Measurements from ENCODE around the gene LTBP3.

Gene LTBP3

DNA sequence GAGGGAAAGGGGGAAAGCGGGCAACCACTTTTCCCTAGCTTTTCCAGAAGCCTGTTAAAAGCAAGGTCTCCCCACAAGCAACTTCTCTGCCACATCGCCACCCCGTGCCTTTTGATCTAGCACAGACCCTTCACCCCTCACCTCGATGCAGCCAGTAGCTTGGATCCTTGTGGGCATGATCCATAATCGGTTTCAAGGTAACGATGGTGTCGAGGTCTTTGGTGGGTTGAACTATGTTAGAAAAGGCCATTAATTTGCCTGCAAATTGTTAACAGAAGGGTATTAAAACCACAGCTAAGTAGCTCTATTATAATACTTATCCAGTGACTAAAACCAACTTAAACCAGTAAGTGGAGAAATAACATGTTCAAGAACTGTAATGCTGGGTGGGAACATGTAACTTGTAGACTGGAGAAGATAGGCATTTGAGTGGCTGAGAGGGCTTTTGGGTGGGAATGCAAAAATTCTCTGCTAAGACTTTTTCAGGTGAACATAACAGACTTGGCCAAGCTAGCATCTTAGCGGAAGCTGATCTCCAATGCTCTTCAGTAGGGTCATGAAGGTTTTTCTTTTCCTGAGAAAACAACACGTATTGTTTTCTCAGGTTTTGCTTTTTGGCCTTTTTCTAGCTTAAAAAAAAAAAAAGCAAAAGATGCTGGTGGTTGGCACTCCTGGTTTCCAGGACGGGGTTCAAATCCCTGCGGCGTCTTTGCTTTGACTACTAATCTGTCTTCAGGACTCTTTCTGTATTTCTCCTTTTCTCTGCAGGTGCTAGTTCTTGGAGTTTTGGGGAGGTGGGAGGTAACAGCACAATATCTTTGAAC, 52.5 kb downstream of the LTBP3 start:
- no peak for DNase-seq

DNA sequence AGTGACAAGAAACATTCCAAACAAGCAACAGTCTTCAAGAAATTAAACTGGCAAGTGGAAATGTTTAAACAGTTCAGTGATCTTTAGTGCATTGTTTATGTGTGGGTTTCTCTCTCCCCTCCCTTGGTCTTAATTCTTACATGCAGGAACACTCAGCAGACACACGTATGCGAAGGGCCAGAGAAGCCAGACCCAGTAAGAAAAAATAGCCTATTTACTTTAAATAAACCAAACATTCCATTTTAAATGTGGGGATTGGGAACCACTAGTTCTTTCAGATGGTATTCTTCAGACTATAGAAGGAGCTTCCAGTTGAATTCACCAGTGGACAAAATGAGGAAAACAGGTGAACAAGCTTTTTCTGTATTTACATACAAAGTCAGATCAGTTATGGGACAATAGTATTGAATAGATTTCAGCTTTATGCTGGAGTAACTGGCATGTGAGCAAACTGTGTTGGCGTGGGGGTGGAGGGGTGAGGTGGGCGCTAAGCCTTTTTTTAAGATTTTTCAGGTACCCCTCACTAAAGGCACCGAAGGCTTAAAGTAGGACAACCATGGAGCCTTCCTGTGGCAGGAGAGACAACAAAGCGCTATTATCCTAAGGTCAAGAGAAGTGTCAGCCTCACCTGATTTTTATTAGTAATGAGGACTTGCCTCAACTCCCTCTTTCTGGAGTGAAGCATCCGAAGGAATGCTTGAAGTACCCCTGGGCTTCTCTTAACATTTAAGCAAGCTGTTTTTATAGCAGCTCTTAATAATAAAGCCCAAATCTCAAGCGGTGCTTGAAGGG, 53.3 kb downstream of the LTBP3 start:
- DNase-seq, result no peak

DNA sequence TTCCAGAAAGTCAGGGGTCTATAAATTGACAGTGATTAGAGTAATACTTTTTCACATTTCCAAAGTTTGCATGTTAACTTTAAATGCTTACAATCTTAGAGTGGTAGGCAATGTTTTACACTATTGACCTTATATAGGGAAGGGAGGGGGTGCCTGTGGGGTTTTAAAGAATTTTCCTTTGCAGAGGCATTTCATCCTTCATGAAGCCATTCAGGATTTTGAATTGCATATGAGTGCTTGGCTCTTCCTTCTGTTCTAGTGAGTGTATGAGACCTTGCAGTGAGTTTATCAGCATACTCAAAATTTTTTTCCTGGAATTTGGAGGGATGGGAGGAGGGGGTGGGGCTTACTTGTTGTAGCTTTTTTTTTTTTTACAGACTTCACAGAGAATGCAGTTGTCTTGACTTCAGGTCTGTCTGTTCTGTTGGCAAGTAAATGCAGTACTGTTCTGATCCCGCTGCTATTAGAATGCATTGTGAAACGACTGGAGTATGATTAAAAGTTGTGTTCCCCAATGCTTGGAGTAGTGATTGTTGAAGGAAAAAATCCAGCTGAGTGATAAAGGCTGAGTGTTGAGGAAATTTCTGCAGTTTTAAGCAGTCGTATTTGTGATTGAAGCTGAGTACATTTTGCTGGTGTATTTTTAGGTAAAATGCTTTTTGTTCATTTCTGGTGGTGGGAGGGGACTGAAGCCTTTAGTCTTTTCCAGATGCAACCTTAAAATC, 54.0 kb downstream of the LTBP3 start:
- DNase-seq, result no peak

DNA sequence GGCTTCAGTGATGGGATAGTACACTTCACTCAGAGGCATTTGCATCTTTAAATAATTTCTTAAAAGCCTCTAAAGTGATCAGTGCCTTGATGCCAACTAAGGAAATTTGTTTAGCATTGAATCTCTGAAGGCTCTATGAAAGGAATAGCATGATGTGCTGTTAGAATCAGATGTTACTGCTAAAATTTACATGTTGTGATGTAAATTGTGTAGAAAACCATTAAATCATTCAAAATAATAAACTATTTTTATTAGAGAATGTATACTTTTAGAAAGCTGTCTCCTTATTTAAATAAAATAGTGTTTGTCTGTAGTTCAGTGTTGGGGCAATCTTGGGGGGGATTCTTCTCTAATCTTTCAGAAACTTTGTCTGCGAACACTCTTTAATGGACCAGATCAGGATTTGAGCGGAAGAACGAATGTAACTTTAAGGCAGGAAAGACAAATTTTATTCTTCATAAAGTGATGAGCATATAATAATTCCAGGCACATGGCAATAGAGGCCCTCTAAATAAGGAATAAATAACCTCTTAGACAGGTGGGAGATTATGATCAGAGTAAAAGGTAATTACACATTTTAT, 54.7 kb downstream of the LTBP3 start:
- DNase-seq, result no peak

DNA sequence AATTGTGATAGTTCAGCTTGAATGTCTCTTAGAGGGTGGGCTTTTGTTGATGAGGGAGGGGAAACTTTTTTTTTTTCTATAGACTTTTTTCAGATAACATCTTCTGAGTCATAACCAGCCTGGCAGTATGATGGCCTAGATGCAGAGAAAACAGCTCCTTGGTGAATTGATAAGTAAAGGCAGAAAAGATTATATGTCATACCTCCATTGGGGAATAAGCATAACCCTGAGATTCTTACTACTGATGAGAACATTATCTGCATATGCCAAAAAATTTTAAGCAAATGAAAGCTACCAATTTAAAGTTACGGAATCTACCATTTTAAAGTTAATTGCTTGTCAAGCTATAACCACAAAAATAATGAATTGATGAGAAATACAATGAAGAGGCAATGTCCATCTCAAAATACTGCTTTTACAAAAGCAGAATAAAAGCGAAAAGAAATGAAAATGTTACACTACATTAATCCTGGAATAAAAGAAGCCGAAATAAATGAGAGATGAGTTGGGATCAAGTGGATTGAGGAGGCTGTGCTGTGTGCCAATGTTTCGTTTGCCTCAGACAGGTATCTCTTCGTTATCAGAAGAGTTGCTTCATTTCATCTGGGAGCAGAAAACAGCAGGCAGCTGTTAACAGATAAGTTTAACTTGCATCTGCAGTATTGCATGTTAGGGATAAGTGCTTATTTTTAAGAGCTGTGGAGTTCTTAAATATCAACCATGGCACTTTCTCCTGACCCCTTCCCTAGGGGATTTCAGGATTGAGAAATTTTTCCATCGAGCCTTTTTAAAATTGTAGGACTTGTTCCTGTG, 55.4 kb downstream of the LTBP3 start:
- DNase-seq, result peak; percentile 40

DNA sequence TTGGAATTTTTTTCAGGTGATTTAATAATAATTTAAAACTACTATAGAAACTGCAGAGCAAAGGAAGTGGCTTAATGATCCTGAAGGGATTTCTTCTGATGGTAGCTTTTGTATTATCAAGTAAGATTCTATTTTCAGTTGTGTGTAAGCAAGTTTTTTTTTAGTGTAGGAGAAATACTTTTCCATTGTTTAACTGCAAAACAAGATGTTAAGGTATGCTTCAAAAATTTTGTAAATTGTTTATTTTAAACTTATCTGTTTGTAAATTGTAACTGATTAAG, 55.9 kb downstream of the LTBP3 start:
- no peak for DNase-seq

DNA sequence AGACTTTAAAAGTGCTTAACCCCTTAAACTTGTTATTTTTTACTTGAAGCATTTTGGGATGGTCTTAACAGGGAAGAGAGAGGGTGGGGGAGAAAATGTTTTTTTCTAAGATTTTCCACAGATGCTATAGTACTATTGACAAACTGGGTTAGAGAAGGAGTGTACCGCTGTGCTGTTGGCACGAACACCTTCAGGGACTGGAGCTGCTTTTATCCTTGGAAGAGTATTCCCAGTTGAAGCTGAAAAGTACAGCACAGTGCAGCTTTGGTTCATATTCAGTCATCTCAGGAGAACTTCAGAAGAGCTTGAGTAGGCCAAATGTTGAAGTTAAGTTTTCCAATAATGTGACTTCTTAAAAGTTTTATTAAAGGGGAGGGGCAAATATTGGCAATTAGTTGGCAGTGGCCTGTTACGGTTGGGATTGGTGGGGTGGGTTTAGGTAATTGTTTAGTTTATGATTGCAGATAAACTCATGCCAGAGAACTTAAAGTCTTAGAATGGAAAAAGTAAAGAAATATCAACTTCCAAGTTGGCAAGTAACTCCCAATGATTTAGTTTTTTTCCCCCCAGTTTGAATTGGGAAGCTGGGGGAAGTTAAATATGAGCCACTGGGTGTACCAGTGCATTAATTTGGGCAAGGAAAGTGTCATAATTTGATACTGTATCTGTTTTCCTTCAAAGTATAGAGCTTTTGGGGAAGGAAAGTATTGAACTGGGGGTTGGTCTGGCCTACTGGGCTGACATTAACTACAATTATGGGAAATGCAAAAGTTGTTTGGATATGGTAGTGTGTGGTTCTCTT, 56.5 kb downstream of the LTBP3 start:
- no peak for DNase-seq

DNA sequence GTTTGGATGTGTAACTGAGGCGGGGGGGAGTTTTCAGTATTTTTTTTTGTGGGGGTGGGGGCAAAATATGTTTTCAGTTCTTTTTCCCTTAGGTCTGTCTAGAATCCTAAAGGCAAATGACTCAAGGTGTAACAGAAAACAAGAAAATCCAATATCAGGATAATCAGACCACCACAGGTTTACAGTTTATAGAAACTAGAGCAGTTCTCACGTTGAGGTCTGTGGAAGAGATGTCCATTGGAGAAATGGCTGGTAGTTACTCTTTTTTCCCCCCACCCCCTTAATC, 57.0 kb downstream of the LTBP3 start:
- DNase-seq, result no peak

DNA sequence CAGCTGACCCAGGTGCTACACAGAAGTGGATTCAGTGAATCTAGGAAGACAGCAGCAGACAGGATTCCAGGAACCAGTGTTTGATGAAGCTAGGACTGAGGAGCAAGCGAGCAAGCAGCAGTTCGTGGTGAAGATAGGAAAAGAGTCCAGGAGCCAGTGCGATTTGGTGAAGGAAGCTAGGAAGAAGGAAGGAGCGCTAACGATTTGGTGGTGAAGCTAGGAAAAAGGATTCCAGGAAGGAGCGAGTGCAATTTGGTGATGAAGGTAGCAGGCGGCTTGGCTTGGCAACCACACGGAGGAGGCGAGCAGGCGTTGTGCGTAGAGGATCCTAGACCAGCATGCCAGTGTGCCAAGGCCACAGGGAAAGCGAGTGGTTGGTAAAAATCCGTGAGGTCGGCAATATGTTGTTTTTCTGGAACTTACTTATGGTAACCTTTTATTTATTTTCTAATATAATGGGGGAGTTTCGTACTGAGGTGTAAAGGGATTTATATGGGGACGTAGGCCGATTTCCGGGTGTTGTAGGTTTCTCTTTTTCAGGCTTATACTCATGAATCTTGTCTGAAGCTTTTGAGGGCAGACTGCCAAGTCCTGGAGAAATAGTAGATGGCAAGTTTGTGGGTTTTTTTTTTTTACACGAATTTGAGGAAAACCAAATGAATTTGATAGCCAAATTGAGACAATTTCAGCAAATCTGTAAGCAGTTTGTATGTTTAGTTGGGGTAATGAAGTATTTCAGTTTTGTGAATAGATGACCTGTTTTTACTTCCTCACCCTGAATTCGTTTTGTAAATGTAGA, 57.6 kb downstream of the LTBP3 start:
- DNase-seq, result no peak

DNA sequence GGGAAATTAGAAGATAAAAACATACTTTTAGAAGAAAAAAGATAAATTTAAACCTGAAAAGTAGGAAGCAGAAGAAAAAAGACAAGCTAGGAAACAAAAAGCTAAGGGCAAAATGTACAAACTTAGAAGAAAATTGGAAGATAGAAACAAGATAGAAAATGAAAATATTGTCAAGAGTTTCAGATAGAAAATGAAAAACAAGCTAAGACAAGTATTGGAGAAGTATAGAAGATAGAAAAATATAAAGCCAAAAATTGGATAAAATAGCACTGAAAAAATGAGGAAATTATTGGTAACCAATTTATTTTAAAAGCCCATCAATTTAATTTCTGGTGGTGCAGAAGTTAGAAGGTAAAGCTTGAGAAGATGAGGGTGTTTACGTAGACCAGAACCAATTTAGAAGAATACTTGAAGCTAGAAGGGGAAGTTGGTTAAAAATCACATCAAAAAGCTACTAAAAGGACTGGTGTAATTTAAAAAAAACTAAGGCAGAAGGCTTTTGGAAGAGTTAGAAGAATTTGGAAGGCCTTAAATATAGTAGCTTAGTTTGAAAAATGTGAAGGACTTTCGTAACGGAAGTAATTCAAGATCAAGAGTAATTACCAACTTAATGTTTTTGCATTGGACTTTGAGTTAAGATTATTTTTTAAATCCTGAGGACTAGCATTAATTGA, 58.3 kb downstream of the LTBP3 start:
- DNase-seq, result no peak

DNA sequence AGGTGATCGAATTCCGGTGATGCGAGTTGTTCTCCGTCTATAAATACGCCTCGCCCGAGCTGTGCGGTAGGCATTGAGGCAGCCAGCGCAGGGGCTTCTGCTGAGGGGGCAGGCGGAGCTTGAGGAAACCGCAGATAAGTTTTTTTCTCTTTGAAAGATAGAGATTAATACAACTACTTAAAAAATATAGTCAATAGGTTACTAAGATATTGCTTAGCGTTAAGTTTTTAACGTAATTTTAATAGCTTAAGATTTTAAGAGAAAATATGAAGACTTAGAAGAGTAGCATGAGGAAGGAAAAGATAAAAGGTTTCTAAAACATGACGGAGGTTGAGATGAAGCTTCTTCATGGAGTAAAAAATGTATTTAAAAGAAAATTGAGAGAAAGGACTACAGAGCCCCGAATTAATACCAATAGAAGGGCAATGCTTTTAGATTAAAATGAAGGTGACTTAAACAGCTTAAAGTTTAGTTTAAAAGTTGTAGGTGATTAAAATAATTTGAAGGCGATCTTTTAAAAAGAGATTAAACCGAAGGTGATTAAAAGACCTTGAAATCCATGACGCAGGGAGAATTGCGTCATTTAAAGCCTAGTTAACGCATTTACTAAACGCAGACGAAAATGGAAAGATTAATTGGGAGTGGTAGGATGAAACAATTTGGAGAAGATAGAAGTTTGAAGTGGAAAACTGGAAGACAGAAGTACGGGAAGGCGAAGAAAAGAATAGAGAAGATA, 59.0 kb downstream of the LTBP3 start, which contains the start of gene MALAT1:
MALAT1 (plus strand) TSS at position 69 of the 736 bp plus-strand sequence.
- peak; percentile 94 for DNase-seq

DNA sequence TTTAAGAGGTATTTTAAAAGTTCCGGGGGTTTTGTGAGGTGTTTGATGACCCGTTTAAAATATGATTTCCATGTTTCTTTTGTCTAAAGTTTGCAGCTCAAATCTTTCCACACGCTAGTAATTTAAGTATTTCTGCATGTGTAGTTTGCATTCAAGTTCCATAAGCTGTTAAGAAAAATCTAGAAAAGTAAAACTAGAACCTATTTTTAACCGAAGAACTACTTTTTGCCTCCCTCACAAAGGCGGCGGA, 59.5 kb downstream of the LTBP3 start:
- DNase-seq, result no peak

DNA sequence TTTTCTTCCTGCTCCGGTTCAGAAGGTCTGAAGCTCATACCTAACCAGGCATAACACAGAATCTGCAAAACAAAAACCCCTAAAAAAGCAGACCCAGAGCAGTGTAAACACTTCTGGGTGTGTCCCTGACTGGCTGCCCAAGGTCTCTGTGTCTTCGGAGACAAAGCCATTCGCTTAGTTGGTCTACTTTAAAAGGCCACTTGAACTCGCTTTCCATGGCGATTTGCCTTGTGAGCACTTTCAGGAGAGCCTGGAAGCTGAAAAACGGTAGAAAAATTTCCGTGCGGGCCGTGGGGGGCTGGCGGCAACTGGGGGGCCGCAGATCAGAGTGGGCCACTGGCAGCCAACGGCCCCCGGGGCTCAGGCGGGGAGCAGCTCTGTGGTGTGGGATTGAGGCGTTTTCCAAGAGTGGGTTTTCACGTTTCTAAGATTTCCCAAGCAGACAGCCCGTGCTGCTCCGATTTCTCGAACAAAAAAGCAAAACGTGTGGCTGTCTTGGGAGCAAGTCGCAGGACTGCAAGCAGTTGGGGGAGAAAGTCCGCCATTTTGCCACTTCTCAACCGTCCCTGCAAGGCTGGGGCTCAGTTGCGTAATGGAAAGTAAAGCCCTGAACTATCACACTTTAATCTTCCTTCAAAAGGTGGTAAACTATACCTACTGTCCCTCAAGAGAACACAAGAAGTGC, 60.0 kb downstream of the LTBP3 start:
- DNase-seq, result peak; percentile 86

DNA sequence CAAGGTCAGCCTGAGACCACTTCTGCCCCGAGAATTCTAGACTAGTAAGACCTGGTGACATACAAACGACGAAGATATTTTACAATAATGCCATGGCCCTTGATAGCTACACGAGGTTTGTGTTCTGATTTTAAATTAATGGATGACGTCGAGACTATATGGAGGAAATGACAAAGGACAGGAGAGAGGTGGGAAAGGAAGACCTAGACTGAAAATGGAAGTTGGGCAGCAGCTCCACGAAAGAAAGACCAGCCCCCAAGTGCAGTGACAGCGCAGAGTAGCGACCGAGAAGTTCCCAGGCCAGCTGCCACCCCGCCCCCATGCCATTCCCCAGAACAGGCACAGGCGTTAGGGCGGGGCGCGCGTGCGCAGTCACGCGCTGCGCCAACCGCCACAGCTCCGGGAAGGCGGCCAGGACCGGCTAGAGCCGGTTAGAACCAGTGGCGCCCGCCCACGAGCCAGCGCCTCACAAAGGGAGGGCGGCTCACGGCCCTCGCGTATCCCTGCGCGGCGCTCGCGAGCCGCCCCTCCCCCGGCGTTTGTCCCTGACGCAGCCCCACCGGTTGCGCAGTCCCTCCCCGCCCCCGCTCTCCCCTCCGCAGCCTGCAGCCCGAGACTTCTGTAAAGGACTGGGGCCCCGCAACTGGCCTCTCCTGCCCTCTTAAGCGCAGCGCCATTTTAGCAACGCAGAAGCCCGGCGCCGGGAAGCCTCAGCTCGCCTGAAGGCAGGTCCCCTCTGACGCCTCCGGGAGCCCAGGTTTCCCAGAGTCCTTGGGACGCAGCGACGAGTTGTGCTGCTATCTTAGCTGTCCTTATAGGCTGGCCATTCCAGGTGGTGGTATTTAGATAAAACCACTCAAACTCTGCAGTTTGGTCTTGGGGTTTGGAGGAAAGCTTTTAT, 60.8 kb downstream of the LTBP3 start:
- peak; percentile 97 for DNase-seq

DNA sequence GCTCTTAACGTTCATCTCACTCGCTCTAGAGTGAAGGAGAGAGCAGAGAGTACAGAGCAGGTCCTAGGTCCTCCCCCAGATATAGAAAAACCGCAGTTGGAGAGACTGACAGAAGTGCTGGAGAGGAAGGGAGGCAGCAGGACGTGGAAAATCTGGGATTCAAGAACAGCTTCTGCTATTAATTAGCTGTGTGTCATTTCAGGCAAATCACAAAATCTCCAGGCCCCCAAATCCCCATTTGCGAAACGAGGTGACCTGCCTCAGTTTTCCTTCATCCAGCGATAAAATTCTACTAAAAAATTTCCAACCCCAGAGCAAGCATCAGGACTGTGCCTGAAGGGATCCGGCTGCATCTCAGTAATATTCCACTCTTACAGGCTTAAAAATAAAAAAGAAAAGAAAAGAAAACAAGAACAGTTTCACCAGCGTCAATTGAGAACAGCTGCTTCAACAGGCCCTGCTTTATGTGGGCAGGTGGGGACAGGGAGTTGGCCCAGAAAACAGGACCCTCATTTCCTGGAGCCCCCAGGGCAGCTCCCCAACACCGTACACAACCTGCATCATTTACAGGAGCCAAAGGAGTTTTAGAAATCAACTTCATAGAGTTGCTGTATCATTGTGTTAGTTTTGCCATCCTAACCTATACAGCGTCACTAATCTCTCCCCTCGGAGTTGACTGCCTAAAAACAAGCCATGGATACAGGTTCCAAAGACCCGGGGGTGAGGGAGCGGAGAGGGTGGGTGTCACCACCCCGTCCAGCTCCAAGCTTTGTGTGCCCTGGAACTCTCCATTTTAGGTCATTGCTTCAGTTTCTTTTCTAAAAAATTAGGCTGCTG, 61.6 kb downstream of the LTBP3 start:
- DNase-seq, result no peak

DNA sequence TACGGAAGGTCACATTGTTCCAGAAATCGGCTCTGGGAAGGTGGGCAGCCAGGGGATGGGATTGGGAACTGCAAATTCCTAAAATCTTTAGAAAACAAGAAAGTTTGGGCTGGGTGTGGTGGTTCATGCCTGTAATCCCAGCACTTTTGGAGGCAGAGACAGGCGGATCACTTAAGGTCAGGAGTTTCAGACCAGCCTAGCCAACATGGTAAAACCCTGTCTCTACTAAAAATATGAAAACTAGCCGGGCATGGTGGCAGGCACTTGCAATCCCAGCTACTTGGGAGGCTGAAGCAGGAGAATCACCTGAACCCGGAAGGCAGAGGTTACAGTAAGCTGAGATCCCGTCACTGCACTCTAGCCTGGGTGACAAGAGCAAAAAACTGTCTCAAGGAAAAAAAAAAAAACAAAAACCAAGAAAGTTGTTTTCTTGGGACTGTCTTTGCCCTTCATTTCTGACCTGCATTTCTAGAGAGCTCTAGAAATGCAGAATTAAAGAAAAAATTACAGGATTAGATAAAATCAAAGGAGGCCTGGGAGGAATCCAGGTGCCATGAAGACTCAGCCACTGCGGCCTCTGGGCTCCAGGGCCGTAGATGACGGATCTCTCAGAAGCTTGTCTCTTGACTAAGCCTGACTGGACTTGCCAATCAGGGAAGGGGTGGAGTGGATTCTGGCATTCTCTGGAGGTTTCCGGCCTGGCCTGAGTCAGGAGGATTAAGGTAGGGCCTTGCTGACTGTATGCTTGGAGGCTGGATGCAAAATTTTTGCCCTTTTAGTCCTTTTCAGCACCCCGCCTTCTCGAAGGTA, 64.6 kb downstream of the LTBP3 start:
- peak; percentile 63 for DNase-seq

Data from NCI-H510A treated with DMSO at 0.1 percent for 48 hours (cell line).